ENCODE measurements around the gene CDK14.

Gene CDK14

DNA sequence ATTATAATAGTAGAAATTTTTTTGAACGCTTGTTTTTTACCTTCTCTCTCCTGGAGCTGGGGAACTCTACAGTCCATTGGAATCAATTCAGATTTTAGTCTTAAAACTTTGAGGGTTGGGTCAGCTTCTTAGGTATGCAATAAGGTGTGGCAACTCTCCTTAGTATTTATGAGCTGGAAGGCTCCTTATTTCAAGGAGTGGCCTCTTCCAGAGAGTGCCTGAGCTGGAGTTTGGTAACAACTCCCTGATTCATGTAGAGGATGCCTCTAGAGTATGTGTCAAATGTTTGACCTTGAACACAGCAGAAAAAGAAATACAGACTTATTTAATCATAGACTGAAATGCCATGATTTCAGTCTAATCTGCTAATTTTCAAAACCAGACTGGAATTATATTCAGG is 11.1 kb downstream of the CDK14 start:
- Mint-ChIP-seq H3K36me3 (ENCODE audit: low read depth) (no peaks in the 10 kb centered on the region), H3K4me3 (no peak overlapping the region), H3K27me3 (peaks cover 19% of the 10 kb centered on the region), H3K4me1 (ENCODE audit: low read depth) (no peaks in the 10 kb centered on the region), H3K9me3 (no peaks in the 10 kb centered on the region), H3K27ac (no peak overlapping the region)
- DNase-seq: no peak

DNA sequence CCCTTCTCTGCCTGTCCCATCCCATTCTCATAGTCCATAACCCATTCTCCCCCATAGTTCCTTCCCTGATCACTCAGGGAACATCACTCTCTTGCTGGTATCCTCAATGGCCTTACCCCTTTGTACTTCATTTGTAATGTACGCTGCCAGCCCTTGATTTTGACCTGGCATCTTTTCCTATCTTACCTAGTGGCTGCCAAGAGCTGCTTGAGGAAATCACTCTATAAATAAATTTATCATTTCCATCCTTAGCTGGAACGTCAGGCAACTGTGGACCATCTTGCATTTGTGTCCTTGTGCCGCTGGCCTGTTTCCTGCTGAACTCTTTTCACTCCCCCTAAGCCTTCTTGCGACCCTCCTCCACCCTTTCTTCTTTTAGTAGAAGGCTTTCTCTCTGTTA is 14.0 kb downstream of the CDK14 start:
- H3K27me3 Mint-ChIP-seq: peaks cover 18% of the 10 kb centered on the region
- no peaks in the 10 kb centered on the region for H3K9me3 Mint-ChIP-seq
- peaks cover 8% of the 10 kb centered on the region for H3K4me1 Mint-ChIP-seq (ENCODE audit: low read depth)
- DNase-seq: no peak
- no peaks in the 10 kb centered on the region for H3K36me3 Mint-ChIP-seq (ENCODE audit: low read depth)
- H3K4me3 Mint-ChIP-seq: no peak overlapping the region
- H3K27ac Mint-ChIP-seq: no peak overlapping the region

DNA sequence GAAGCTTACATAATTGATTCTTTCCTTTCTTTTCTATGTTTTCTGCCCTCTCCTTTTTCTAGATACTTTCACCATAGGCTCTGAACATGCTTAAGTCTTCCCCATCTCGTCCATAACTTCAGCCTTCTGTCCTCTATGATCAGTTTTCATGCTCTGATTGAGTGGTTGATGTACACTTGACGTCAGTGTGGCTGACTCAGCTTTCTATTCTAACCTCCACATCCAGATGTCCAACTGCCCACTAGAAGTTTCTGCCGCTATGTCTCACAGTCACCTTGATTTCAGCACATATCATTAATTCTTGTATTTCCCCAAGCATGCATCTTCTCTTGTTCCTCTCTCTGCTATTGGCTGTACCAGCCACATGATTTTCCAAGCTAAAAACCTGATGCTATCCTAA is 15.0 kb downstream of the CDK14 start:
- no peaks in the 10 kb centered on the region for H3K36me3 Mint-ChIP-seq (ENCODE audit: low read depth)
- no peak overlapping the region for H3K27ac Mint-ChIP-seq
- no peak for DNase-seq
- H3K9me3 Mint-ChIP-seq: no peaks in the 10 kb centered on the region
- H3K27me3 Mint-ChIP-seq: peaks cover 15% of the 10 kb centered on the region
- H3K4me1 Mint-ChIP-seq (ENCODE audit: low read depth): peaks cover 8% of the 10 kb centered on the region
- no peak overlapping the region for H3K4me3 Mint-ChIP-seq

GRCh38 chr7:90613088-90613498 is 17.0 kb downstream of the CDK14 start:
- Mint-ChIP-seq H3K27me3 (peaks cover 10% of the 10 kb centered on the region), H3K9me3 (no peaks in the 10 kb centered on the region), H3K4me1 (ENCODE audit: low read depth) (peaks cover 16% of the 10 kb centered on the region), H3K27ac (peak overlapping the region; percentile 75), H3K4me3 (no peak overlapping the region), H3K36me3 (ENCODE audit: low read depth) (no peaks in the 10 kb centered on the region)
- DNase-seq: no peak

DNA sequence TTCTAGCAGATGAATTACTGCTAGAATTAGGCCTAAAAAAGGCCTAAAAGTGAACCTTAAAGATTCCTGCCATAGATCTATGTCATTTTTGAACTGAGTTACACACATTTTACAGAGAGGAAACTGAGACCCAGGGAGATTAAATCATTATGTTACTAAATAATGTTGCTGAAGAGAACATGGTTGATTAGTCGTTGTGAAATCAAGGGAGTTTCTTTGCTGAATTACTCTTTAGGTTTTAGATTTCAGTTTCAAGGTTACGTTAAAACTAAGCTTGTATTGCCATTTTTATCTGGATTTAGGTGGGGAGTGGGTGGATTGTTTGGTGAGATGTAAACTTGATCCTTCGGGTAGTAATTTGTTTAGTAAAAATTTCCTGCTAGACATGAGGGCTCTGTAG is 21.3 kb downstream of the CDK14 start:
- Mint-ChIP-seq H3K4me3 (no peak overlapping the region), H3K36me3 (ENCODE audit: low read depth) (no peaks in the 10 kb centered on the region), H3K27ac (no peak overlapping the region), H3K27me3 (peaks cover 3% of the 10 kb centered on the region), H3K4me1 (ENCODE audit: low read depth) (peaks cover 16% of the 10 kb centered on the region), H3K9me3 (no peaks in the 10 kb centered on the region)
- DNase-seq: no peak

- peaks cover 8% of the 10 kb centered on the region for H3K4me1 Mint-ChIP-seq (ENCODE audit: low read depth)
- no peaks in the 10 kb centered on the region for H3K36me3 Mint-ChIP-seq (ENCODE audit: low read depth)
- no peak for DNase-seq
- no peaks in the 10 kb centered on the region for H3K27me3 Mint-ChIP-seq
- H3K27ac Mint-ChIP-seq: no peak overlapping the region
- H3K4me3 Mint-ChIP-seq: no peak overlapping the region
- no peaks in the 10 kb centered on the region for H3K9me3 Mint-ChIP-seq
Observed at GRCh38 chr7:90618876-90619275, 22.8 kb downstream of the CDK14 start.

DNA sequence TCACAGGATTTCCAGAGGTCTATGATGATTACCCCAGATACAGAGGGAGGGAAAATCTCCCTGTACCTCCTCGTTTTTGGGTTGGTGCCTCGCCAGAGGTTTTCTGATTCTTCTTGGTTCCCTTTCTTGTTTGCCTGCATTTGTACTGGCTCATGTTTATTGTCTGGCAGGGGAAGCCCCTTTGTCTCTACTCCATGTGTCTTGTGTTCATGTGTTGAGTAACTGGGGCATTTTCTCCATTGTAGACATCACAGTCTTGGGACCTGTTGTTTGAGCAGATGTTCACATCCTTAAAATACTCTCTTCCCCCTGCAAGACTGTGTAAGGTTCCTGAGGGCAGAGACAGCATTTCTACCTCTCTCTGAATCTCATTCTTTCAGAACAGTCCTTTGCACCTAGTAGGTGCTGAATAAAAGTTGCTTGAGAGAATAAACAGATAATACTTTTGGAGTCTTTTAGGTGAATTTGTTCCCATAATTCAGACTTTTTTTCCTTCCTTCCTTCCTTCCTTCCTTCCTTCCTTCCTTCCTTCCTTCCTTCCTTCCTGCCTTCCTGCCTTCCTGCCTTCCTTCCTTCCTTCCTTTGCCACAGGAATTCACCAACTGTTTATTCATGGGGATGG is 25.1 kb downstream of the CDK14 start:
- no peak overlapping the region for H3K4me3 Mint-ChIP-seq
- H3K9me3 Mint-ChIP-seq: no peaks in the 10 kb centered on the region
- H3K36me3 Mint-ChIP-seq (ENCODE audit: low read depth): no peaks in the 10 kb centered on the region
- peaks cover 8% of the 10 kb centered on the region for H3K4me1 Mint-ChIP-seq (ENCODE audit: low read depth)
- H3K27ac Mint-ChIP-seq: no peak overlapping the region
- no peaks in the 10 kb centered on the region for H3K27me3 Mint-ChIP-seq
- DNase-seq: no peak

- Mint-ChIP-seq H3K9me3 (no peaks in the 10 kb centered on the region), H3K4me3 (no peak overlapping the region), H3K36me3 (ENCODE audit: low read depth) (no peaks in the 10 kb centered on the region), H3K27me3 (no peaks in the 10 kb centered on the region), H3K4me1 (ENCODE audit: low read depth) (peaks cover 8% of the 10 kb centered on the region), H3K27ac (no peak overlapping the region)
- DNase-seq: no peak
Observed at GRCh38 chr7:90621747-90622140, 25.6 kb downstream of the CDK14 start.

- peaks cover 1% of the 10 kb centered on the region for H3K4me1 Mint-ChIP-seq (ENCODE audit: low read depth)
- no peak overlapping the region for H3K27ac Mint-ChIP-seq
- H3K4me3 Mint-ChIP-seq: no peak overlapping the region
Observed at GRCh38 chr7:90622670-90623069, 26.5 kb downstream of the CDK14 start.

DNA sequence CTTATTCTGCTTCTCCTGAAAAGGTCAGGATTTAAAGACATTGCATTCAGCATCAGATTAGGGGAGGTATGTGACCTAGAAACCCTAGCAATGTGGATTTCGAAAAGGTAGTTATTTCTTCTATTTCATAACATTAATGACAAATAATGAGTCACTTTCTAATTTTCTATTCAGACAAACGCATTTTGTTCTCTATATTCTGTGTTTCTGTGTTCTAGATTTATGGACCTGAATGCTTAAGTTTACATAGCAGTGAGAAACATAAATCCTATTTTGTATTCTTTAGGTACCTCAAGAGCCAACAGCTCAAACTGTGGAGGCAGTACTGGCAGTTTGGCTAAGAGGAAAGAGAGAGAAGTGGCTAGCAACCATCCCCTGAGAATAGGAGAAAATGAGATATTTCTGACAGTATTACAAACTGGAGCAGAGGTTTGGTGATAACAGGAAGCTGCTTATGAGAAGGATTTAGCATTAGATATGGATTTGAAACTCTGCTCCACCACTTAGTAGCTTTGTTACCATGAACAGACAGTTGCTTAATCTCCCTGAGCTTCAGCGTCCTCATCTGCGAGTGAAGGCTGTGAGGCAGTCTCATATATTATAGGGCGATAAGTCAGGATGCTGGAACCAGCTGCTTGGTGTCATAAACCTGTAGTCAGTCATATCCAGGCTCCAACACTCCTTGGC is 28.2 kb downstream of the CDK14 start:
- no peak overlapping the region for H3K27ac Mint-ChIP-seq
- H3K4me3 Mint-ChIP-seq: no peak overlapping the region
- DNase-seq: no peak
- no peaks in the 10 kb centered on the region for H3K36me3 Mint-ChIP-seq (ENCODE audit: low read depth)
- H3K4me1 Mint-ChIP-seq (ENCODE audit: low read depth): no peaks in the 10 kb centered on the region
- no peaks in the 10 kb centered on the region for H3K27me3 Mint-ChIP-seq
- no peaks in the 10 kb centered on the region for H3K9me3 Mint-ChIP-seq

More at GRCh38 chr7:90622670-90623069, 26.5 kb downstream of the CDK14 start:
- H3K27me3 Mint-ChIP-seq: no peaks in the 10 kb centered on the region
- H3K36me3 Mint-ChIP-seq (ENCODE audit: low read depth): no peaks in the 10 kb centered on the region
- no peak for DNase-seq
- H3K9me3 Mint-ChIP-seq: no peaks in the 10 kb centered on the region

- Mint-ChIP-seq H3K4me3 (no peak overlapping the region), H3K4me1 (ENCODE audit: low read depth) (no peaks in the 10 kb centered on the region), H3K27ac (no peak overlapping the region)
Observed at GRCh38 chr7:90625051-90625450, 28.9 kb downstream of the CDK14 start.

GRCh38 chr7:90625562-90625961 is 29.4 kb downstream of the CDK14 start:
- Mint-ChIP-seq H3K36me3 (ENCODE audit: low read depth) (no peaks in the 10 kb centered on the region), H3K27ac (no peak overlapping the region), H3K27me3 (no peaks in the 10 kb centered on the region), H3K4me1 (ENCODE audit: low read depth) (no peaks in the 10 kb centered on the region), H3K9me3 (no peaks in the 10 kb centered on the region), H3K4me3 (no peak overlapping the region)
- no peak for DNase-seq

More at GRCh38 chr7:90625051-90625450, 28.9 kb downstream of the CDK14 start:
- H3K9me3 Mint-ChIP-seq: no peaks in the 10 kb centered on the region
- no peak for DNase-seq
- H3K27me3 Mint-ChIP-seq: no peaks in the 10 kb centered on the region
- H3K36me3 Mint-ChIP-seq (ENCODE audit: low read depth): no peaks in the 10 kb centered on the region

DNA sequence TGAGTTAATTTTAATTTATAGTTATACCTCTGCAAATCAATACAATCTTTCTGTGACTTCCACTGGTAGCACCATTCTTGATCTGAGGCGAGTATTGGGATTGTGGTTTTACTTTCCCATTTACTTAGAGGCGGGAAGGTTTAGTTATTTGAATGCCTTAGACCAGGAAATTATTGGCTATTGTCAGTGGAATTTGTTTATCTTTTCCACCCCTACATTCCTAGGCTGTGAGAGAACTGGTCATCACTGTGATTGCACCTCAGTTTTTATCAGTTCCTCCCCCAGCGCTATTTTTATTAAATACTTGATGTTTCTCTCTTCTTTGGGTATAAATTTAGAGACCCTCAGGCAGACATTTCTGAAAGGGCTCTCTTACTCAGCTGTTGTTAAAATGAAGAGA is 29.9 kb downstream of the CDK14 start:
- no peak overlapping the region for H3K4me3 Mint-ChIP-seq
- H3K36me3 Mint-ChIP-seq (ENCODE audit: low read depth): no peaks in the 10 kb centered on the region
- no peak overlapping the region for H3K27ac Mint-ChIP-seq
- H3K4me1 Mint-ChIP-seq (ENCODE audit: low read depth): no peaks in the 10 kb centered on the region
- no peaks in the 10 kb centered on the region for H3K27me3 Mint-ChIP-seq
- H3K9me3 Mint-ChIP-seq: no peaks in the 10 kb centered on the region
- DNase-seq: no peak

GRCh38 chr7:90629297-90629918 is 33.3 kb downstream of the CDK14 start:
- Mint-ChIP-seq H3K4me3 (no peak overlapping the region), H3K27me3 (no peaks in the 10 kb centered on the region), H3K36me3 (ENCODE audit: low read depth) (no peaks in the 10 kb centered on the region), H3K9me3 (no peaks in the 10 kb centered on the region), H3K27ac (no peak overlapping the region), H3K4me1 (ENCODE audit: low read depth) (no peaks in the 10 kb centered on the region)
- DNase-seq: no peak

- H3K4me1 Mint-ChIP-seq (ENCODE audit: low read depth): no peaks in the 10 kb centered on the region
- H3K27ac Mint-ChIP-seq: no peak overlapping the region
- H3K4me3 Mint-ChIP-seq: no peak overlapping the region
- DNase-seq: no peak
- no peaks in the 10 kb centered on the region for H3K36me3 Mint-ChIP-seq (ENCODE audit: low read depth)
- H3K9me3 Mint-ChIP-seq: no peaks in the 10 kb centered on the region
- no peaks in the 10 kb centered on the region for H3K27me3 Mint-ChIP-seq
Observed at GRCh38 chr7:90631502-90631901, 35.4 kb downstream of the CDK14 start.

All from activated T-cell treated with anti-CD3 and anti-CD28 coated beads, Interleukin-2, amount 50 U/mL, for 24 hours (primary cell).